Fibroblast of mammary gland (primary cell): ENCODE measurements around the gene PRR15L.

Source experiments
- DNase-seq: peaks from one replicate; pipeline ENCODE4 v3.0.0-alpha.2; 2010; ENCODE audit warnings: low read depth
- H3K4me3 ChIP-seq: 2 replicates; pipeline ENCODE4 v1.5.1; 2011; ENCODE audit warnings: low read depth, mild to moderate bottlenecking, low read length, moderate library complexity; ENCODE audit not compliant: control insufficient read depth
- TF ChIP-seq, protein P1 (sequence below): conservative IDR thresholded peaks from 2 replicates; pipeline ENCODE4 v1.5.1; 2011; ENCODE audit warnings: low read depth, low read length, inconsistent platforms; ENCODE audit not compliant: control insufficient read depth, insufficient read depth

PRR15L gene

GRCh38 chr17:47969930-47970724 is 12.4 kb upstream of the PRR15L start:
- H3K4me3 ChIP-seq: peak overlapping the region; percentile 44
- TF ChIP-seq, protein P1, sequence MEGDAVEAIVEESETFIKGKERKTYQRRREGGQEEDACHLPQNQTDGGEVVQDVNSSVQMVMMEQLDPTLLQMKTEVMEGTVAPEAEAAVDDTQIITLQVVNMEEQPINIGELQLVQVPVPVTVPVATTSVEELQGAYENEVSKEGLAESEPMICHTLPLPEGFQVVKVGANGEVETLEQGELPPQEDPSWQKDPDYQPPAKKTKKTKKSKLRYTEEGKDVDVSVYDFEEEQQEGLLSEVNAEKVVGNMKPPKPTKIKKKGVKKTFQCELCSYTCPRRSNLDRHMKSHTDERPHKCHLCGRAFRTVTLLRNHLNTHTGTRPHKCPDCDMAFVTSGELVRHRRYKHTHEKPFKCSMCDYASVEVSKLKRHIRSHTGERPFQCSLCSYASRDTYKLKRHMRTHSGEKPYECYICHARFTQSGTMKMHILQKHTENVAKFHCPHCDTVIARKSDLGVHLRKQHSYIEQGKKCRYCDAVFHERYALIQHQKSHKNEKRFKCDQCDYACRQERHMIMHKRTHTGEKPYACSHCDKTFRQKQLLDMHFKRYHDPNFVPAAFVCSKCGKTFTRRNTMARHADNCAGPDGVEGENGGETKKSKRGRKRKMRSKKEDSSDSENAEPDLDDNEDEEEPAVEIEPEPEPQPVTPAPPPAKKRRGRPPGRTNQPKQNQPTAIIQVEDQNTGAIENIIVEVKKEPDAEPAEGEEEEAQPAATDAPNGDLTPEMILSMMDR: no peak
- DNase-seq: no peak

GRCh38 chr17:47968836-47969235 is 11.2 kb upstream of the PRR15L start:
- no peak for DNase-seq
- H3K4me3 ChIP-seq: no peak overlapping the region
- TF ChIP-seq, protein P1: no peak

GRCh38 chr17:47967607-47968252 is 10.0 kb upstream of the PRR15L start:
- TF ChIP-seq, protein P1: no peak
- peak; percentile 89 for DNase-seq
- no peak overlapping the region for H3K4me3 ChIP-seq

DNA sequence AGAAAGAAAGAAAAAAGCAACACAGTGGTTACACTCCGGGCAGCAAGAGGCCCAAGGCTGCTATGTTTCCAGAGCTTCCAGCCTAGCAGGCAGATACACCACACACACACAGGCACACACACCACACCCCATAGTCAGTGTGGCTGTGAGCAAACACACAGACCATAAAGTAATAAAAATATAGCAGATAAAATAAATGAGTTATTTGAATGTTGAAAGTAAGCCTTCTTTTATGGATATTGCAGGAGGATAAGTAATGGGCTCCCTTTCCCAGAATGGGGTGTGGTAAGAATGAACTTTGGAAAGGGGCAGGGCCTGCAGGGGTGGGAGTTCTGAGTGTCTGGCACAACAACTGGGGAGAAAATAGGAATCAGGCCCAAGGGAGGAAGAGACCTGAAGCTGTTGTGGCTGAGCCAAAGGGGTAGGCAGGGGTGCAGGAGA is 8.4 kb upstream of the PRR15L start:
- DNase-seq: no peak
- H3K4me3 ChIP-seq: no peak overlapping the region
- TF ChIP-seq, protein P1: no peak

DNA sequence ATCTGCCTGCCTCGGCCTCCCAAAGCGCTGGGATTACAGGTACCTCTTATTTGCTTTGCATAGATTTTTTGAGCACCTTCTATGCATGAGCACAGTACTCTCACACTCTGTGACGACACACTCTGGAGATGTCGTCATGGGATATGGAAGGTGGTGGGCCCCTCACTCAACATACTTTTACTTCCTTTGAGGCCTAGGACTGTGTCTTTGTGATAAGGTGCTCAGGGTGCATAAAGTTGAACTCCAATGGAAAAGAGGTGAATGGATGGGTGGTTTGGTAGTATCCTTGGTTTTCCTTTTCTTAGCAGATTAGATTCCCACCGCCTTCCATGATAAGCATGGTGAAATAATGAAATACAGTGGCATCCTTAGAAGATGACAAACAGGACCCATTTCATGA is 7.2 kb upstream of the PRR15L start:
- TF ChIP-seq, protein P1: no peak
- DNase-seq: no peak
- no peak overlapping the region for H3K4me3 ChIP-seq

DNA sequence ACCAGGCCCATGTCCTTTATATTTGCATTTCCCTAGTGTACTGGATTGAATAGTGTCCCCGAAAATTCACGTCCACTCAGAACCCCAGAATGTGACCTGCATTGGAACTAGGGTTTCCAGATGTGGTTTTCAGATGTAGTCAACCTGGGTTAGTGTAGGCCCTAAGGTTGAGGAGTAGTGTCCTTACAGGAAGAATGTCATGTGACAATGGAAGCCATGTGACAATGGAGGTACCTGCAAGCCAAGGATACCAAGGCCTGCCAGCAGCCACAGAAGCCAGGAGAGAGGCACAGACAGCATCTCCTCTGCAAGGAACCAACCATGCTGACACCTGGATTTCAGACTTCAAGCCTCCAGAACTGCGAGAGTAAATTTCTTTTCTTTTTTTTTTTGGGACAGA is 5.2 kb upstream of the PRR15L start:
- H3K4me3 ChIP-seq: no peak overlapping the region
- DNase-seq: no peak
- TF ChIP-seq, protein P1: no peak

- H3K4me3 ChIP-seq: no peak overlapping the region
- DNase-seq: no peak
- TF ChIP-seq, protein P1: no peak
These were observed 3.7 kb upstream of the PRR15L start for GRCh38 chr17:47961406-47961805.
